Stimulated activated CD8-positive, alpha-beta memory T cell treated with anti-CD3 and anti-CD28 coated beads, Interleukin-2, amount 100 ng/mL, for 1 hour (primary cell): ENCODE data around the gene SLC23A3.
A peak's percentile ranks its signal among the peaks of the same experiment; 100 is the strongest.

Source experiments
- DNase-seq, 2 donors: peaks; one replicate each; pipeline ENCODE4 v3.0.0-alpha.2; 2020; ENCODE audit warnings: low read depth in 2 of 2

The SLC23A3 gene

GRCh38 chr2:219142329-219142728 is 27.5 kb downstream of the SLC23A3 start:
- no peak for DNase-seq

GRCh38 chr2:219140722-219141121 is 29.1 kb downstream of the SLC23A3 start:
- no peak for DNase-seq

- no peak for DNase-seq
Observed at GRCh38 chr2:219133976-219134375, 35.9 kb downstream of the SLC23A3 start.

- DNase-seq: no peak
Observed at GRCh38 chr2:219131744-219132143, 38.1 kb downstream of the SLC23A3 start.

GRCh38 chr2:219131327-219131726 is 38.5 kb downstream of the SLC23A3 start:
- DNase-seq: no peak

GRCh38 chr2:219129589-219129988 is 40.2 kb downstream of the SLC23A3 start:
- DNase-seq: no peak

- no peak for DNase-seq
Observed at GRCh38 chr2:219128396-219128795, 41.4 kb downstream of the SLC23A3 start.

GRCh38 chr2:219127037-219127635 is 42.7 kb downstream of the SLC23A3 start:
- no peak for DNase-seq

- no peak for DNase-seq
Observed at GRCh38 chr2:219126555-219126954, 43.3 kb downstream of the SLC23A3 start.

GRCh38 chr2:219125886-219126270 is 44.0 kb downstream of the SLC23A3 start:
- no peak for DNase-seq

- no peak for DNase-seq
Observed at GRCh38 chr2:219125225-219125885, 44.5 kb downstream of the SLC23A3 start.

GRCh38 chr2:219124381-219125110 is 45.3 kb downstream of the SLC23A3 start:
- no peak for DNase-seq

GRCh38 chr2:219123356-219124135 is 46.3 kb downstream of the SLC23A3 start:
- DNase-seq: no peak

GRCh38 chr2:219122202-219122980 is 47.4 kb downstream of the SLC23A3 start:
- no peak for DNase-seq

GRCh38 chr2:219120082-219120481 is 49.7 kb downstream of the SLC23A3 start:
- DNase-seq: no peak

- peak in 1 of 2 donors; percentile 30 for DNase-seq
Observed at GRCh38 chr2:219119422-219120043, 50.3 kb downstream of the SLC23A3 start.

GRCh38 chr2:219118504-219118903 is 51.3 kb downstream of the SLC23A3 start:
- no peak for DNase-seq

- DNase-seq: no peak
Observed at GRCh38 chr2:219116776-219117646, 52.8 kb downstream of the SLC23A3 start.

GRCh38 chr2:219112651-219113338 is 57.0 kb downstream of the SLC23A3 start:
- no peak for DNase-seq

- no peak for DNase-seq
Observed at GRCh38 chr2:219112062-219112406, 57.8 kb downstream of the SLC23A3 start.
